Suprapubic skin (tissue), 4 donors: ENCODE measurements around the gene C1orf52. TPM values are rescaled to one million over a fixed set of nuclear protein-coding genes. Genes with fewer than 3 reads are reported as not detected.
A peak's percentile ranks its signal among the peaks of the same experiment; 100 is the strongest.
"Not testable (repeated sequence)": the region's sequence is repeated elsewhere in the genome, so short reads cannot be mapped to it uniquely, and the experiment has no call there.

Experiments
- DNase-seq, 2 donors: peaks; one replicate each; pipeline ENCODE4 v3.0.0-alpha.2; 2019; ENCODE audit warnings: low spot score in 2 of 2
- H3K27ac ChIP-seq: fragments of 200-600 bp; sonication (generic); one replicate; pipeline ENCODE4 v1.5.1; 2019
- H3K27me3 ChIP-seq: fragments of 200-600 bp; sonication (generic); one replicate; pipeline ENCODE4 v1.5.1; 2019
- H3K36me3 ChIP-seq: fragments of 200-600 bp; sonication (generic); one replicate; pipeline ENCODE4 v1.5.1; 2019
- H3K4me1 ChIP-seq: fragments of 200-600 bp; sonication (generic); one replicate; pipeline ENCODE4 v1.5.1; 2019
- H3K4me3 ChIP-seq: fragments of 200-600 bp; sonication (generic); one replicate; pipeline ENCODE4 v1.5.1; 2019; ENCODE audit warnings: mild to moderate bottlenecking
- H3K9me3 ChIP-seq: fragments of 200-600 bp; sonication (generic); one replicate; pipeline ENCODE4 v1.5.1; 2019
- EP300 ChIP-seq: sonication (generic); formaldehyde crosslinking; IDR thresholded peaks from one replicate; pipeline ENCODE4 v1.6.1; 2017; ENCODE audit warnings: antibody characterized with exemption
- POLR2A ChIP-seq, 2 donors: fragments of 450-650 bp; IDR thresholded peaks; one replicate each; pipeline ENCODE4 v1.6.1; 2017; ENCODE audit warnings: antibody characterized with exemption in 2 of 2, mild to moderate bottlenecking in 2 of 2, moderate library complexity in 2 of 2
- POLR2AphosphoS5 ChIP-seq, 3 donors: sonication (generic); formaldehyde crosslinking; IDR thresholded peaks; one replicate each; pipeline ENCODE4 v1.6.1; 2017; ENCODE audit warnings: antibody characterized with exemption in 3 of 3
- WGBS: methylation state at CpG from one replicate; pipeline ENCODE4 v1.1.5; 2018; 5-methylcytosine and 5-hydroxymethylcytosine counted together
- total RNA-seq, 4 donors: library from RNA; depleted of rRNA; stranded (reverse); fragments of >200 nt; gene quantifications; one replicate each; pipeline ENCODE4 v1.1.0, GENCODE V29; 2016
- TF ChIP-seq, protein P1 (sequence below), 2 donors: fragments of 200-600 bp in 1 of 2; fragments of 450-650 bp in 1 of 2; sonication (generic) in 1 of 2; IDR thresholded peaks; one replicate each; pipeline ENCODE4 v1.5.1; 2016 to 2019; ENCODE audit warnings: antibody characterized with exemption in 2 of 2, mild to moderate bottlenecking in 1 of 2, moderate library complexity in 1 of 2

Gene C1orf52
- total RNA-seq, 4 donors from 2014 or later: 13.9 to 33.3 (median 18.3) TPM

DNA sequence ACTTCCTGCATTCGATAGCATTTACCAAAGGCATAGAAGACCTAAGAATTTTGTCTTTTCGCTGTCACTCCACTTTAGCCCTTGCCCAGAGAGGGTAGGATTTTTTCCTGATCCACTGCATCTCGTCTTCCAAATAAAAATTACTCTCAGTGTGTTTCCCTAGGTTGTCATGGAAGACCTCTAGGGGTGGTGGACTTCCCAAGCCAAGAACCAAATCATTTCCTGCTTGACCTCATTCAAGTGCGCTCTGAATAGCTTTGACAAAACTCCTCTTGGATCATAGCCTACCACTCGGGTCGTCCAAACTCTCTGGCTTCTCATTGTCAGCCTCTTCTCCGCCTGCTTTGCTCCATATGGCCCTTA lies 431 bp upstream of the C1orf52 start:
- TF ChIP-seq POLR2AphosphoS5 (IDR thresholded peaks at IDR 0.05): no peak
- TF ChIP-seq, protein P1, sequence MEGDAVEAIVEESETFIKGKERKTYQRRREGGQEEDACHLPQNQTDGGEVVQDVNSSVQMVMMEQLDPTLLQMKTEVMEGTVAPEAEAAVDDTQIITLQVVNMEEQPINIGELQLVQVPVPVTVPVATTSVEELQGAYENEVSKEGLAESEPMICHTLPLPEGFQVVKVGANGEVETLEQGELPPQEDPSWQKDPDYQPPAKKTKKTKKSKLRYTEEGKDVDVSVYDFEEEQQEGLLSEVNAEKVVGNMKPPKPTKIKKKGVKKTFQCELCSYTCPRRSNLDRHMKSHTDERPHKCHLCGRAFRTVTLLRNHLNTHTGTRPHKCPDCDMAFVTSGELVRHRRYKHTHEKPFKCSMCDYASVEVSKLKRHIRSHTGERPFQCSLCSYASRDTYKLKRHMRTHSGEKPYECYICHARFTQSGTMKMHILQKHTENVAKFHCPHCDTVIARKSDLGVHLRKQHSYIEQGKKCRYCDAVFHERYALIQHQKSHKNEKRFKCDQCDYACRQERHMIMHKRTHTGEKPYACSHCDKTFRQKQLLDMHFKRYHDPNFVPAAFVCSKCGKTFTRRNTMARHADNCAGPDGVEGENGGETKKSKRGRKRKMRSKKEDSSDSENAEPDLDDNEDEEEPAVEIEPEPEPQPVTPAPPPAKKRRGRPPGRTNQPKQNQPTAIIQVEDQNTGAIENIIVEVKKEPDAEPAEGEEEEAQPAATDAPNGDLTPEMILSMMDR (IDR thresholded peaks at IDR 0.05): peak in 1 of 2 donors; percentile 34
- H3K36me3 ChIP-seq: peaks cover 22% of the 10 kb centered on the region
- peak overlapping the region; percentile 89 for H3K27ac ChIP-seq
- H3K4me3 ChIP-seq: peak overlapping the region; percentile 90
- DNase-seq: no peak
- 13% methylated on average over 7 of the region's 7 CpGs for WGBS
- H3K27me3 ChIP-seq: no peaks in the 10 kb centered on the region
- peaks cover 29% of the 10 kb centered on the region for H3K4me1 ChIP-seq
- no peaks in the 10 kb centered on the region for H3K9me3 ChIP-seq

DNA sequence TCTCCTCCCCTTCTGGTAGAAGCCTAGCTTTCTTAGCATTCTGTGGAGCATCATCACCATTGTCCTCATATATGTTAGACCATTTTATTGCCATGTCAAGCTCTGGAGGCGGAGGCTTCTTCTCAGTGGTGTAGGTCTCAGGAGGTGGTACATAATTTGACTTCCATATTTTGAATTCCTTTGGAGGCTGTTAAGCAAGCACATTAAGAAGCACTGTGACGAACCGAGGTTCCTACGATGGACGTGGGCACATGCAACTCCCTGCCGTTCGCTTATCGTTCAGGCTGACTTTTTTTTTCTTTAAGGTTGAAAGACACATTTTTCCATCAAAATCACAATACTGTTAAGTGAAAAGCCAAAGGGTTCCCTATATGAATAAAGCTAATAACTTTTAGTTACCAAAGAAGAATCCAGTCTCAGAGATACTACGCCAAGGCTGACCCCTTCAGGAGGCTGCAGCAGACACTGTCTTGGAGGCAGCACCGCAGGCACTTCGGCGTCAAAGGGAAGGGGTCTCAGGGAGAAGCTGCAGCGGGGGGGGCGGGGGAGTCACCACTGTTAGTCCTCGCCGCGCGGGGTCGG lies 835 bp downstream of the C1orf52 start:
- TF ChIP-seq POLR2AphosphoS5 (IDR thresholded peaks at IDR 0.05) (no peak), EP300 (no peak), POLR2A (IDR thresholded peaks at IDR 0.05) (no peak)
- TF ChIP-seq, protein P1 (IDR thresholded peaks at IDR 0.05): no peak
- Histone ChIP-seq H3K27me3 (no peaks in the 10 kb centered on the region), H3K4me3 (peak overlapping the region; percentile 90), H3K9me3 (no peaks in the 10 kb centered on the region), H3K27ac (peak overlapping the region; percentile 89), H3K36me3 (peaks cover 22% of the 10 kb centered on the region), H3K4me1 (peaks cover 32% of the 10 kb centered on the region)
- DNase-seq: no peak
- WGBS: 7% methylated on average over 18 of the region's 19 CpGs

GRCh38 chr1:85249042-85249441 lies 10.4 kb downstream of the C1orf52 start:
- H3K4me1 ChIP-seq, H3K27ac ChIP-seq, H3K9me3 ChIP-seq, DNase-seq, H3K27me3 ChIP-seq, H3K4me3 ChIP-seq: not testable (repeated sequence)
- peaks cover 18% of the 10 kb centered on the region for H3K36me3 ChIP-seq
- 78% methylated on average over 3 of the region's 3 CpGs for WGBS

- Histone ChIP-seq H3K27me3 (no peaks in the 10 kb centered on the region), H3K4me3 (no peak overlapping the region), H3K36me3 (no peaks in the 10 kb centered on the region), H3K27ac (no peak overlapping the region), H3K4me1 (no peaks in the 10 kb centered on the region), H3K9me3 (no peaks in the 10 kb centered on the region)
- 64% methylated on average over 1 of the region's 1 CpG for WGBS
- TF ChIP-seq, protein P1 (IDR thresholded peaks at IDR 0.05): no peak
- TF ChIP-seq POLR2AphosphoS5 (IDR thresholded peaks at IDR 0.05): no peak
- no peak for TF ChIP-seq EP300
- TF ChIP-seq POLR2A (IDR thresholded peaks at IDR 0.05): no peak
- no peak for DNase-seq
Measured at GRCh38 chr1:85245891-85246290, 13.6 kb downstream of the C1orf52 start.

- Histone ChIP-seq H3K4me1 (no peaks in the 10 kb centered on the region), H3K9me3 (no peaks in the 10 kb centered on the region), H3K27me3 (no peaks in the 10 kb centered on the region), H3K4me3 (no peak overlapping the region), H3K36me3 (no peaks in the 10 kb centered on the region), H3K27ac (no peak overlapping the region)
- TF ChIP-seq POLR2AphosphoS5 (IDR thresholded peaks at IDR 0.05) (no peak), EP300 (no peak), POLR2A (IDR thresholded peaks at IDR 0.05) (no peak)
- DNase-seq: no peak
- 65% methylated on average over 1 of the region's 1 CpG for WGBS
Measured at GRCh38 chr1:85245456-85245855, 14.0 kb downstream of the C1orf52 start.

DNA sequence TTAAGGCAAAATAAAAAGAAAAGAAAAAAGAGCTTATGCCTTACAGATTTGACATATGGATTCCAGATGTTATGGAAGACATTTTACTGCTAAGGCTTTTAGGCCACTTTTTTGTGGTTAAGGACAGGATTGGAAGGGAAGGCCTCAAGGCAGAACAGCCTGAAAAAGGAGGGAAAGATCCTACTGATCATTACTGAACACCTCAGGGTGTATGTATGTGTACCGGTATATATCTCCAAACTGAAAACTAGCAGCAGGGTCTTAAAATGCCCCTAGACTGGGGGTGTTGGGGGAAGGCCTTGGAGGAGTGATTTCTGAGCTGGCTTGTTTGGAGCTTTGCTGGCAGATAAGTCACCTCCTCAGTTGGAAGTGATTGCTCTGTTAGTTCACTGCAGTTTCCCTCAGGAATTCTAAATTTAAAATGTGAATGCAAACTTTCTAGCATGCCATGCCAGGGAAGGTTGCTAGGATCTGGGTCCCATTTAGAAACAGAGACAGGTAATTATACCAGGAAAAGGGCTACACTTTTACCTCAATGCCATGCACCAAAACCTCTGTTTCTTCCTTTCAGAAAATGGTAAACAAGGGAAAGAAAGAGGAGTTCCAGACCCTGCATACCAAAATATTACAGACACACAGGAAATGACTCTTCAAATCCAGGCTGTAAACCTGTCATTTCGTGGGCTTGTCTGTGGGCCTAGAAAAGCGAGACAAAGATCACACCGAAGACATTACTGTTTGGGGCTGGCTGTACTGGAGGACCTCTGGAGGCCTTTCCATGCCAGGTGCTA lies 15.0 kb downstream of the C1orf52 start:
- H3K27ac ChIP-seq: no peak overlapping the region
- no peaks in the 10 kb centered on the region for H3K27me3 ChIP-seq
- no peak for DNase-seq

More for the DNA sequence above, 15.0 kb downstream of the C1orf52 start:
- TF ChIP-seq EP300 (no peak), POLR2AphosphoS5 (IDR thresholded peaks at IDR 0.05) (no peak), POLR2A (IDR thresholded peaks at IDR 0.05) (no peak)
- TF ChIP-seq, protein P1 (IDR thresholded peaks at IDR 0.05): no peak
- Histone ChIP-seq H3K36me3 (no peaks in the 10 kb centered on the region), H3K4me1 (no peaks in the 10 kb centered on the region), H3K9me3 (no peaks in the 10 kb centered on the region), H3K4me3 (no peak overlapping the region)
- WGBS: 49% methylated on average over 4 of the region's 4 CpGs
